CD4-positive, alpha-beta memory T cell (primary cell): ENCODE data around the gene CYP19A1. TPM values are rescaled to one million over a fixed set of nuclear protein-coding genes. Genes with fewer than 3 reads are reported as not detected.

Experiments used
- CTCF ChIA-PET: fragments of 350-600 bp; sonication (Branson Sonifier 250); formaldehyde crosslinking; loops from one replicate; lab custom pipeline; 2021; ENCODE audit warnings: inconsistent platforms; ENCODE audit not compliant: partially characterized antibody; lab: Charles Lee
- POLR2A ChIA-PET: fragments of 350-600 bp; sonication (Branson Sonifier 250); formaldehyde crosslinking; loops from one replicate; lab custom pipeline; 2021; ENCODE audit not compliant: partially characterized antibody; lab: Charles Lee
- DNase-seq, 5 donors: peaks; one replicate each; pipeline versions ENCODE4 v3.0.0 to v3.0.0-alpha.2; 2020 to 2022; ENCODE audit warnings: mixed read lengths in 1 of 5
- H3K27ac ChIP-seq: one replicate; pipeline ENCODE4 v1.7.0; 2013; ENCODE audit warnings: low read depth, low read length
- H3K27me3 ChIP-seq: 2 replicates; pipeline ENCODE4 v1.7.0; 2013; ENCODE audit warnings: mild to moderate bottlenecking, low read length, moderate library complexity; ENCODE audit not compliant: insufficient read depth
- H3K36me3 ChIP-seq: 2 replicates; pipeline ENCODE4 v1.7.0; 2013; ENCODE audit warnings: mild to moderate bottlenecking, low read length, moderate library complexity; ENCODE audit not compliant: insufficient read depth
- H3K4me1 ChIP-seq: 2 replicates; pipeline ENCODE4 v1.7.0; 2013; ENCODE audit warnings: mild to moderate bottlenecking, low read length, moderate library complexity; ENCODE audit not compliant: insufficient read depth
- H3K4me3 ChIP-seq, 2 donors: one replicate each; pipeline ENCODE4 v1.7.0; 2013; ENCODE audit warnings: low read length in 2 of 2, mild to moderate bottlenecking in 1 of 2
- H3K9me3 ChIP-seq, 2 donors: one replicate each; pipeline ENCODE4 v1.7.0; 2013; ENCODE audit warnings: low read length in 2 of 2, control low read depth in 1 of 2; ENCODE audit not compliant: control insufficient read depth in 1 of 2
- H3K27ac Mint-ChIP-seq, 7 donors: one replicate each; pipeline ENCODE4 v1.8.0; 2020 to 2021; ENCODE audit warnings: mixed read lengths in 7 of 7, mild to moderate bottlenecking in 6 of 7, inconsistent platforms in 3 of 7, moderate library complexity in 3 of 7
- H3K27me3 Mint-ChIP-seq, 2 donors: one replicate each; pipeline ENCODE4 v1.8.0; 2020 to 2021; ENCODE audit warnings: mixed read lengths in 2 of 2
- H3K36me3 Mint-ChIP-seq, 2 donors: one replicate each; pipeline ENCODE4 v1.8.0; 2020 to 2021; ENCODE audit warnings: mixed read lengths in 2 of 2, inconsistent platforms in 1 of 2, mild to moderate bottlenecking in 1 of 2
- H3K4me1 Mint-ChIP-seq, 4 donors: one replicate each; pipeline ENCODE4 v1.8.0; 2020 to 2021; ENCODE audit warnings: mixed read lengths in 4 of 4, mild to moderate bottlenecking in 1 of 4
- H3K4me3 Mint-ChIP-seq, 8 donors: one replicate each; pipeline ENCODE4 v1.8.0; 2020 to 2021; ENCODE audit warnings: mixed read lengths in 8 of 8, mild to moderate bottlenecking in 7 of 8, moderate library complexity in 6 of 8, inconsistent platforms in 3 of 8
- H3K9me3 Mint-ChIP-seq, 8 donors: one replicate each; pipeline ENCODE4 v1.8.0; 2020 to 2021; ENCODE audit warnings: mixed read lengths in 8 of 8, mild to moderate bottlenecking in 5 of 8, inconsistent platforms in 3 of 8, moderate library complexity in 1 of 8
- intact Hi-C: fragments of 100-400 bp; cut with micrococcal nuclease; formaldehyde crosslinking; loops from one replicate; pipeline ENCODE4 v1.15.1; 2023
- polyA plus RNA-seq, 2 donors: library from polyadenylated mRNA; unstranded; fragments of 300-500 nt; fragmentation: Illumina TruSeq; gene quantifications; one replicate each; pipeline ENCODE4 v1.2.3, GENCODE V29; 2021
- total RNA-seq, 2 experiments: library from RNA; stranded (reverse); gene quantifications; one replicate each; pipeline ENCODE4 v1.2.3, GENCODE V29; 2021

The CYP19A1 gene
- total and polyA plus RNA-seq, 4 experiments from 2014 or later: not detected

GRCh38 chr15:51232581-51232980 is 105.8 kb downstream of the CYP19A1 start:
- H3K36me3 ChIP-seq: no peaks in the 10 kb centered on the region
- intact Hi-C loops: no loop called here

GRCh38 chr15:51229907-51230330 is 108.5 kb downstream of the CYP19A1 start:
- Histone ChIP-seq H3K27ac (no peak overlapping the region), H3K36me3 (no peaks in the 10 kb centered on the region), H3K4me3 (no peak overlapping the region), H3K27me3 (no peaks in the 10 kb centered on the region), H3K4me1 (no peaks in the 10 kb centered on the region), H3K9me3 (no peaks in the 10 kb centered on the region)
- ChIA-PET POLR2A (no interaction called here), CTCF (interaction anchor here (0.6 to 1.1 kb wide), 2 partner anchors 34 to 36 kb away, joined by 3 read pairs; no protein-coding TSS in a partner anchor)
- DNase-seq: no peak
- peaks cover 6 to 7% of the 10 kb centered on the region in 2 donors for H3K27me3 Mint-ChIP-seq
- no peaks in the 10 kb centered on the region for H3K36me3 Mint-ChIP-seq
- intact Hi-C loops: no loop called here
- peaks cover 0 to 4% (median 0%) of the 10 kb centered on the region in 8 donors for H3K9me3 Mint-ChIP-seq
- no peaks in the 10 kb centered on the region for H3K4me1 Mint-ChIP-seq
- no peak overlapping the region for H3K4me3 Mint-ChIP-seq
- no peak overlapping the region for H3K27ac Mint-ChIP-seq

More at GRCh38 chr15:51232581-51232980, 105.8 kb downstream of the CYP19A1 start:
- no peak overlapping the region for H3K4me3 ChIP-seq
- no peaks in the 10 kb centered on the region for H3K4me1 ChIP-seq
- no peaks in the 10 kb centered on the region for H3K9me3 ChIP-seq
- Mint-ChIP-seq H3K4me1 (no peaks in the 10 kb centered on the region), H3K4me3 (no peak overlapping the region), H3K27me3 (peaks cover 7 to 10% of the 10 kb centered on the region in 2 donors), H3K27ac (no peak overlapping the region), H3K9me3 (peaks cover 0 to 2% (median 0%) of the 10 kb centered on the region in 8 donors), H3K36me3 (no peaks in the 10 kb centered on the region)
- no peak for DNase-seq
- no peak overlapping the region for H3K27ac ChIP-seq
- CTCF ChIA-PET: no interaction called here
- H3K27me3 ChIP-seq: no peaks in the 10 kb centered on the region
- POLR2A ChIA-PET: no interaction called here

- Histone ChIP-seq H3K27me3 (no peaks in the 10 kb centered on the region), H3K36me3 (no peaks in the 10 kb centered on the region), H3K9me3 (no peaks in the 10 kb centered on the region), H3K4me3 (no peak overlapping the region), H3K4me1 (no peaks in the 10 kb centered on the region), H3K27ac (no peak overlapping the region)
- intact Hi-C loops: no loop called here
- ChIA-PET POLR2A (no interaction called here), CTCF (no interaction called here)
- H3K36me3 Mint-ChIP-seq: no peaks in the 10 kb centered on the region
- H3K27me3 Mint-ChIP-seq: peaks cover 0 to 3% of the 10 kb centered on the region in 2 donors
- H3K4me3 Mint-ChIP-seq: no peak overlapping the region
- H3K4me1 Mint-ChIP-seq: no peaks in the 10 kb centered on the region
- no peak for DNase-seq
- H3K9me3 Mint-ChIP-seq: peaks cover 0 to 4% (median 0%) of the 10 kb centered on the region in 8 donors
- H3K27ac Mint-ChIP-seq: no peak overlapping the region
Measured at GRCh38 chr15:51227940-51228732, 110.3 kb downstream of the CYP19A1 start.

- intact Hi-C loops: no loop called here
- Histone ChIP-seq H3K9me3 (no peaks in the 10 kb centered on the region), H3K27ac (no peak overlapping the region), H3K36me3 (no peaks in the 10 kb centered on the region), H3K4me1 (no peaks in the 10 kb centered on the region), H3K4me3 (no peak overlapping the region), H3K27me3 (no peaks in the 10 kb centered on the region)
- Mint-ChIP-seq H3K27me3 (peaks cover 0 to 3% of the 10 kb centered on the region in 2 donors), H3K4me3 (no peak overlapping the region), H3K36me3 (no peaks in the 10 kb centered on the region), H3K4me1 (no peaks in the 10 kb centered on the region), H3K9me3 (peaks cover 0 to 4% (median 0%) of the 10 kb centered on the region in 8 donors), H3K27ac (no peak overlapping the region)
- CTCF ChIA-PET: no interaction called here
- no peak for DNase-seq
- POLR2A ChIA-PET: no interaction called here
Measured at GRCh38 chr15:51226576-51227210, 111.7 kb downstream of the CYP19A1 start.

- Histone ChIP-seq H3K27ac (no peak overlapping the region), H3K9me3 (no peaks in the 10 kb centered on the region), H3K4me1 (no peaks in the 10 kb centered on the region), H3K4me3 (no peak overlapping the region), H3K27me3 (no peaks in the 10 kb centered on the region), H3K36me3 (no peaks in the 10 kb centered on the region)
- peaks cover 0 to 4% of the 10 kb centered on the region in 2 donors for H3K27me3 Mint-ChIP-seq
- H3K4me3 Mint-ChIP-seq: no peak overlapping the region
- ChIA-PET POLR2A (no interaction called here), CTCF (no interaction called here)
- no peak overlapping the region for H3K27ac Mint-ChIP-seq
- intact Hi-C loops: no loop called here
- no peak for DNase-seq
- no peaks in the 10 kb centered on the region for H3K36me3 Mint-ChIP-seq
- no peaks in the 10 kb centered on the region for H3K4me1 Mint-ChIP-seq
- peaks cover 0 to 4% (median 0%) of the 10 kb centered on the region in 8 donors for H3K9me3 Mint-ChIP-seq
Measured at GRCh38 chr15:51224428-51224827, 114.0 kb downstream of the CYP19A1 start.

GRCh38 chr15:51223771-51224229 is 114.6 kb downstream of the CYP19A1 start:
- no peaks in the 10 kb centered on the region for H3K27me3 ChIP-seq
- no peaks in the 10 kb centered on the region for H3K36me3 Mint-ChIP-seq
- CTCF ChIA-PET: no interaction called here
- H3K4me1 Mint-ChIP-seq: no peaks in the 10 kb centered on the region
- POLR2A ChIA-PET: no interaction called here
- H3K27ac ChIP-seq: no peak overlapping the region
- H3K9me3 ChIP-seq: no peaks in the 10 kb centered on the region
- no peak overlapping the region for H3K27ac Mint-ChIP-seq
- no peak for DNase-seq
- H3K36me3 ChIP-seq: no peaks in the 10 kb centered on the region
- peaks cover 0 to 4% of the 10 kb centered on the region in 2 donors for H3K27me3 Mint-ChIP-seq
- H3K4me1 ChIP-seq: no peaks in the 10 kb centered on the region
- peaks cover 0 to 4% (median 0%) of the 10 kb centered on the region in 8 donors for H3K9me3 Mint-ChIP-seq
- H3K4me3 ChIP-seq: no peak overlapping the region
- H3K4me3 Mint-ChIP-seq: no peak overlapping the region
- intact Hi-C loops: no loop called here

- no peaks in the 10 kb centered on the region for H3K4me1 Mint-ChIP-seq
- H3K36me3 Mint-ChIP-seq: no peaks in the 10 kb centered on the region
- CTCF ChIA-PET: no interaction called here
- no peaks in the 10 kb centered on the region for H3K27me3 ChIP-seq
- DNase-seq: no peak
- peaks cover 0 to 2% (median 0%) of the 10 kb centered on the region in 8 donors for H3K9me3 Mint-ChIP-seq
- no peak overlapping the region for H3K4me3 ChIP-seq
- no peaks in the 10 kb centered on the region for H3K36me3 ChIP-seq
- H3K9me3 ChIP-seq: no peaks in the 10 kb centered on the region
- H3K27ac ChIP-seq: no peak overlapping the region
- no peak overlapping the region for H3K27ac Mint-ChIP-seq
- intact Hi-C loops: no loop called here
- H3K4me3 Mint-ChIP-seq: no peak overlapping the region
- peaks cover 2 to 8% of the 10 kb centered on the region in 2 donors for H3K27me3 Mint-ChIP-seq
- POLR2A ChIA-PET: no interaction called here
- H3K4me1 ChIP-seq: no peaks in the 10 kb centered on the region
Measured at GRCh38 chr15:51218299-51218938, 120.0 kb downstream of the CYP19A1 start.
